Adrenal gland (tissue), 12 donors: ENCODE measurements around the gene MACROH2A1. TPM values are rescaled to one million over a fixed set of nuclear protein-coding genes. Genes with fewer than 3 reads are reported as not detected.

Experiments
- DNase-seq, 7 donors: peaks; one replicate each; pipeline ENCODE4 v3.0.0-alpha.2; 2019 to 2020
- H3K27ac ChIP-seq, 5 donors: fragments of 200-600 bp; sonication (generic) in 4 of 5; 1 replicate in 3 of 5; 2 replicates in 2 of 5; pipeline versions ENCODE4 v1.5.1 to v1.8.0; 2016 to 2020; ENCODE audit warnings: mild to moderate bottlenecking in 1 of 5
- H3K27me3 ChIP-seq: fragments of 200-600 bp; 2 replicates; pipeline ENCODE4 v1.8.0; 2021
- H3K36me3 ChIP-seq, 2 donors: fragments of 200-600 bp; replicated peaks in 1 of 2; 1 replicate in 1 of 2; 2 replicates in 1 of 2; pipeline versions ENCODE4 v1.5.1 to v1.8.0; 2018 to 2022
- H3K4me1 ChIP-seq, 2 donors: fragments of 200-600 bp; replicated peaks in 1 of 2; 1 replicate in 1 of 2; 2 replicates in 1 of 2; pipeline versions ENCODE4 v1.5.1 to v1.8.0; 2018 to 2021
- H3K4me3 ChIP-seq, 4 donors: fragments of 200-600 bp; sonication (generic) in 3 of 4; one replicate each; pipeline ENCODE4 v1.5.1; 2016 to 2018
- H3K9me3 ChIP-seq, 3 donors: fragments of 200-600 bp; sonication (generic) in 1 of 3; replicated peaks in 1 of 3; 1 replicate in 2 of 3; 2 replicates in 1 of 3; pipeline versions ENCODE4 v1.5.1 to v1.8.0; 2016 to 2021
- CTCF ChIP-seq, 6 experiments: fragments of 450-650 bp in 4 of 6; fragments of 200-600 bp in 2 of 6; sonication (generic) in 1 of 6; IDR thresholded peaks; 1 replicate in 5 of 6; 2 replicates in 1 of 6; pipeline versions ENCODE4 v1.5.1 to v1.8.0; 2016 to 2021; ENCODE audit warnings: antibody characterized with exemption in 6 of 6, mild to moderate bottlenecking in 2 of 6, moderate library complexity in 1 of 6
- POLR2A ChIP-seq, 2 donors: fragments of 450-650 bp; IDR thresholded peaks; one replicate each; pipeline ENCODE4 v1.6.1; 2017; ENCODE audit warnings: antibody characterized with exemption in 2 of 2, mild to moderate bottlenecking in 2 of 2, moderate library complexity in 1 of 2
- WGBS, 4 donors: extraction: QIAGEN DNeasy Blood & Tissue Kit in 2 of 4; methylation state at CpG; one replicate each; pipeline versions ENCODE4 v1.1.5 to v1.1.7; 2013 to 2017; 5-methylcytosine and 5-hydroxymethylcytosine counted together
- intact Hi-C, 2 donors: fragments of 100-400 bp; cut with DNase I; formaldehyde crosslinking; loops; one replicate each; pipeline versions ENCODE4 v1.14.1 to v1.15.0; 2022 to 2023
- polyA plus RNA-seq, 3 donors: library from polyadenylated mRNA; stranded (reverse); fragments of 200-250 nt in 2 of 3; fragments of 350-450 nt in 1 of 3; fragmentation: Illumina TruSeq in 1 of 3; extraction: RNeasy Lipid Tissue Mini Kit (QIAGEN cat#74804) in 1 of 3; gene quantifications; one replicate each; pipeline ENCODE4 v1.2.3, GENCODE V29; 2013 to 2014
- total RNA-seq, 9 donors: library from RNA; depleted of rRNA in 4 of 9; stranded (reverse); fragments of >200 nt in 4 of 9; fragments of 120-200 nt in 1 of 9; fragmentation: NEBNext Ultra II Directional in 1 of 9; extraction: Animal tissue kit (Norgen Biotek cat#: 25700) in 1 of 9; gene quantifications; one replicate each; pipeline versions ENCODE4 v1.1.0 to v1.2.4, GENCODE V29; 2013 to 2023
- donor health status: healthy with polysubstance abuse.
- donor health status: Bipolar disorder and iron deficiency.
- donor health status: DM: yes; HTN: yes; CAD: no.
- donor health status: DM: no; HTN: no; CAD: no.
- donor health status: DM: no; HTN: no; CAD: no.
- donor health status: DM: yes; HTN: yes; CAD: no.

MACROH2A1 gene
- total and polyA plus RNA-seq, 12 donors: 77.2 to 241 (median 144) TPM

- Histone ChIP-seq H3K4me1 (no peaks in the 10 kb centered on the region), H3K4me3 (no peak overlapping the region), H3K36me3 (no peaks in the 10 kb centered on the region), H3K27me3 (no peaks in the 10 kb centered on the region), H3K9me3 (no peaks in the 10 kb centered on the region), H3K27ac (no peak overlapping the region)
- no peak for TF ChIP-seq CTCF (IDR thresholded peaks at IDR 0.05)
- TF ChIP-seq POLR2A (IDR thresholded peaks at IDR 0.05): no peak
- 34 to 41% (median 39%) methylated on average over 2 of the region's 2 CpGs for WGBS, 4 donors
- DNase-seq: no peak
- intact Hi-C loops: no loop called here
Measured at GRCh38 chr5:135425641-135426040, 26.6 kb upstream of the MACROH2A1 start.

- H3K9me3 ChIP-seq: no peaks in the 10 kb centered on the region
- DNase-seq: no peak
- intact Hi-C loops: no loop called here
- H3K27me3 ChIP-seq: no peaks in the 10 kb centered on the region
- no peaks in the 10 kb centered on the region for H3K36me3 ChIP-seq
- no peak overlapping the region for H3K4me3 ChIP-seq
- no peak for TF ChIP-seq CTCF (IDR thresholded peaks at IDR 0.05)
- TF ChIP-seq POLR2A (IDR thresholded peaks at IDR 0.05): no peak
- no peaks in the 10 kb centered on the region for H3K4me1 ChIP-seq
- H3K27ac ChIP-seq: no peak overlapping the region
- WGBS, 4 donors: 69 to 92% (median 81%) methylated on average over 1 of the region's 1 CpG
Measured at GRCh38 chr5:135423846-135424168, 24.8 kb upstream of the MACROH2A1 start.

- Histone ChIP-seq H3K9me3 (no peaks in the 10 kb centered on the region), H3K36me3 (no peaks in the 10 kb centered on the region), H3K4me3 (no peak overlapping the region), H3K27me3 (no peaks in the 10 kb centered on the region), H3K4me1 (no peaks in the 10 kb centered on the region), H3K27ac (peak overlapping the region in 1 of 5 donors; percentile 25)
- no peak for DNase-seq
- 47 to 65% (median 57%) methylated on average over 7 of the region's 7 CpGs for WGBS, 4 donors
- TF ChIP-seq CTCF (IDR thresholded peaks at IDR 0.05) (no peak), POLR2A (IDR thresholded peaks at IDR 0.05) (no peak)
- intact Hi-C loops: no loop called here
Measured at GRCh38 chr5:135423146-135423845, 24.3 kb upstream of the MACROH2A1 start.

- Histone ChIP-seq H3K27me3 (no peaks in the 10 kb centered on the region), H3K4me1 (no peaks in the 10 kb centered on the region), H3K27ac (no peak overlapping the region), H3K9me3 (no peaks in the 10 kb centered on the region), H3K4me3 (no peak overlapping the region), H3K36me3 (no peaks in the 10 kb centered on the region)
- TF ChIP-seq CTCF (IDR thresholded peaks at IDR 0.05) (no peak), POLR2A (IDR thresholded peaks at IDR 0.05) (no peak)
- no peak for DNase-seq
- intact Hi-C loops: no loop called here
Measured at GRCh38 chr5:135422419-135422818, 23.4 kb upstream of the MACROH2A1 start.
